ENCODE data around the gene PIP5K1B.

PIP5K1B gene

GRCh38 chr9:68711932-68712331, 6.9 kb downstream of the PIP5K1B start:
- TF ChIP-seq JUND (IDR thresholded peaks at IDR 0.05; ENCODE audit: low read depth) = no peak
- in situ Hi-C loops (cut with HindIII; ENCODE audit: low pct_unique_long_range_greater_than_20kb, low sequenced_read_pairs) = no loop called here
- no peak for DNase-seq (ENCODE audit: low read depth in 1 of 2, low spot score in 1 of 2)

- DNase-seq (ENCODE audit: low read depth in 1 of 2, low spot score in 1 of 2) = no peak
- in situ Hi-C loops (cut with HindIII; ENCODE audit: low pct_unique_long_range_greater_than_20kb, low sequenced_read_pairs) = no loop called here
- TF ChIP-seq JUND (IDR thresholded peaks at IDR 0.05; ENCODE audit: low read depth) = no peak
Observed at GRCh38 chr9:68714416-68715180, 9.6 kb downstream of the PIP5K1B start.

DNA sequence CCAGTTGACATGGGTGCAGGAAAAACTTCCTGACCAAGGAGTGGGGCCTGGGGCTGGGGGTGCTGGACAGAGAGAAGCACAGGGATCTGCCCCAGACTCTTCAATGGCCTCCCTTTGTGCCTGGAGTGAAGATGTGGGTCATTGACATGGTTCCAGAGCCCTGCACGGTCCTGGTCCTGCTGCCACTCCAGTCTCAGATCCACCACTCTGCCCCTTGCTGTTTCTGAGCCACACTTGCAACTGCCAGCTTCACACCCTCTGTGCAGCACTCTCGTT, 10.1 kb downstream of the PIP5K1B start:
- no peak for DNase-seq (ENCODE audit: low read depth in 1 of 2, low spot score in 1 of 2)
- in situ Hi-C loops (cut with HindIII; ENCODE audit: low pct_unique_long_range_greater_than_20kb, low sequenced_read_pairs) = no loop called here
- TF ChIP-seq JUND (IDR thresholded peaks at IDR 0.05; ENCODE audit: low read depth) = no peak

GRCh38 chr9:68717552-68718443, 12.8 kb downstream of the PIP5K1B start:
- DNase-seq (ENCODE audit: low read depth in 1 of 2, low spot score in 1 of 2) = no peak
- no peak for TF ChIP-seq JUND (IDR thresholded peaks at IDR 0.05; ENCODE audit: low read depth)
- in situ Hi-C loops (cut with HindIII; ENCODE audit: low pct_unique_long_range_greater_than_20kb, low sequenced_read_pairs) = no loop called here

GRCh38 chr9:68719847-68720246, 14.8 kb downstream of the PIP5K1B start:
- no peak for TF ChIP-seq JUND (IDR thresholded peaks at IDR 0.05; ENCODE audit: low read depth)

GRCh38 chr9:68720656-68721313, 15.7 kb downstream of the PIP5K1B start:
- in situ Hi-C loops (cut with HindIII; ENCODE audit: low pct_unique_long_range_greater_than_20kb, low sequenced_read_pairs) = no loop called here
- no peak for DNase-seq (ENCODE audit: low read depth in 1 of 2, low spot score in 1 of 2)
- TF ChIP-seq JUND (IDR thresholded peaks at IDR 0.05; ENCODE audit: low read depth) = no peak

More at GRCh38 chr9:68719847-68720246, 14.8 kb downstream of the PIP5K1B start:
- in situ Hi-C loops (cut with HindIII; ENCODE audit: low pct_unique_long_range_greater_than_20kb, low sequenced_read_pairs) = no loop called here
- no peak for DNase-seq (ENCODE audit: low read depth in 1 of 2, low spot score in 1 of 2)

DNA sequence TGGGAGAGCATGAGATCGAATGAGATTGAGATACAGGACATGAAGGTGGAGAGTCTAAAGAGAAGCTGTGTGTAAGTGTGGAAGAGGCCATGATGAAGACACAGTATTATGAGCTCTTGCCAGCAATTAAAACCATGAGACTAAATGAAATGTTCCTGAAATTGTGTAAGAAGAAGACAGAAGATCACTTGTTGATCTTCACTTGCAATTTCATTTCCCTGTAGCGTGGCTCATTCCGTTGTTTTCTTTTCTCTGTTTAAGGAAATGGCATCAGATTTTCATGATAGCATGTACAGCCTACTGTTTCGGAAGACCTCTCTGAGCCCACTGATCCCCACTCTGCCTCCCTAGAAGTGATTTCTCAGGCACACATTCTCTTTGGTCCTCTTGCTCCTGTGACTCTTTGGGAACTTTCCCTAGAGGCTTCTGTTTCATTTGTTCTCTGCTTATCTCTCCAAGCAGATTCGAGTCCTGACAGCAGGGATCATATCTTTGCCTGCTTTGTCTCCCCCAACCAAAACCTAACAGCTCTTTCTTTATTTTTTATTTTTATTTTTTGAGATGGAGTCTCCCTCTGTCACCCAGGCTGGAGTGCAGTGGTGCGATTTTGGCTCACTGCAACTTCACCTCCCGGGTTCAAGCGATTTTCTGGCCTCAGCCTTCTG, 16.8 kb downstream of the PIP5K1B start:
- no peak for TF ChIP-seq JUND (IDR thresholded peaks at IDR 0.05; ENCODE audit: low read depth)
- in situ Hi-C loops (cut with HindIII; ENCODE audit: low pct_unique_long_range_greater_than_20kb, low sequenced_read_pairs) = no loop called here
- DNase-seq (ENCODE audit: low read depth in 1 of 2, low spot score in 1 of 2) = no peak

DNA sequence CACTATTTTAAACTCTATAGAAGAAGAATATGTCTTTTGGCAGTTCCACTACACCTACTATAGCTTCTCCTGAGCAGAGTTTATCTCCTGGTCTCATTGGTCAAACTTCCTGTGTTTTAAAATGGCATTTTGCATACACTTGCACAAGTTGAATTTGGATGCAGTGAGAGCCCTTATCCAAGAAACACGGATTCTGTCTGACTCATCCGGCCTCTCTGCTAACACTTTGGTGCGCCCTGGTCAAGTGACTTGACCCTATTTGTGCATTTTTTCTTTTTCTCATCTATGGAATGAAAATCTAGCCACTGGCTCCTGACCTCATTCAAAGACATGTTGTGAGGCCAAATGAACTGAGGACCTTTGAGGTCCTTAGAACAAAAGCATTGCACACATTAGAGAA, 20.0 kb downstream of the PIP5K1B start:
- DNase-seq (ENCODE audit: low read depth in 1 of 2, low spot score in 1 of 2) = no peak

DNA sequence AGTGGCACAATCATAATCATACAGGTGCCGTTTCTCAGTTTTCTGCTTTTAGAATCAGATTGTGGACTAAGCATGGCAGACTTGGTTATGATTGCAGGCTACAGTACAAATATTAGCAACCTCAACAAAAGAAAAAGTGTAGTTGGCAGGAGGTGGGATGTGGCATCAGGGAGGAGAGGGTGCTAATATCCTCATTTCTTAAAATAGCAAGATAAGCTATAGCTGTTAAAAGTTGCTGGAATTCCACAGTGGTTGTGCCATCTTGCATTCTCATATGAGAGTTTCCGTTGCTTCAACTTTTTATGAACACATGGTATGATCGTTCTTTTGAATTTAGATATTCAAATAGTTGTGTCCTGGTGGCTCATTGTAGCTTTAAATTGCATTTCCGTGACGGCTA, 21.4 kb downstream of the PIP5K1B start:
- in situ Hi-C loops (cut with HindIII; ENCODE audit: low pct_unique_long_range_greater_than_20kb, low sequenced_read_pairs) = no loop called here
- TF ChIP-seq JUND (IDR thresholded peaks at IDR 0.05; ENCODE audit: low read depth) = no peak
- DNase-seq (ENCODE audit: low read depth in 1 of 2, low spot score in 1 of 2) = no peak

More for the DNA sequence above, 20.0 kb downstream of the PIP5K1B start:
- in situ Hi-C loops (cut with HindIII; ENCODE audit: low pct_unique_long_range_greater_than_20kb, low sequenced_read_pairs) = no loop called here
- no peak for TF ChIP-seq JUND (IDR thresholded peaks at IDR 0.05; ENCODE audit: low read depth)

- in situ Hi-C loops (cut with HindIII; ENCODE audit: low pct_unique_long_range_greater_than_20kb, low sequenced_read_pairs) = no loop called here
- TF ChIP-seq JUND (IDR thresholded peaks at IDR 0.05; ENCODE audit: low read depth) = no peak
- no peak for DNase-seq (ENCODE audit: low read depth in 1 of 2, low spot score in 1 of 2)
Observed at GRCh38 chr9:68727636-68728035, 22.6 kb downstream of the PIP5K1B start.

GRCh38 chr9:68728731-68729130, 23.7 kb downstream of the PIP5K1B start:
- TF ChIP-seq JUND (IDR thresholded peaks at IDR 0.05; ENCODE audit: low read depth) = no peak
- DNase-seq (ENCODE audit: low read depth in 1 of 2, low spot score in 1 of 2) = no peak
- in situ Hi-C loops (cut with HindIII; ENCODE audit: low pct_unique_long_range_greater_than_20kb, low sequenced_read_pairs) = no loop called here

DNA sequence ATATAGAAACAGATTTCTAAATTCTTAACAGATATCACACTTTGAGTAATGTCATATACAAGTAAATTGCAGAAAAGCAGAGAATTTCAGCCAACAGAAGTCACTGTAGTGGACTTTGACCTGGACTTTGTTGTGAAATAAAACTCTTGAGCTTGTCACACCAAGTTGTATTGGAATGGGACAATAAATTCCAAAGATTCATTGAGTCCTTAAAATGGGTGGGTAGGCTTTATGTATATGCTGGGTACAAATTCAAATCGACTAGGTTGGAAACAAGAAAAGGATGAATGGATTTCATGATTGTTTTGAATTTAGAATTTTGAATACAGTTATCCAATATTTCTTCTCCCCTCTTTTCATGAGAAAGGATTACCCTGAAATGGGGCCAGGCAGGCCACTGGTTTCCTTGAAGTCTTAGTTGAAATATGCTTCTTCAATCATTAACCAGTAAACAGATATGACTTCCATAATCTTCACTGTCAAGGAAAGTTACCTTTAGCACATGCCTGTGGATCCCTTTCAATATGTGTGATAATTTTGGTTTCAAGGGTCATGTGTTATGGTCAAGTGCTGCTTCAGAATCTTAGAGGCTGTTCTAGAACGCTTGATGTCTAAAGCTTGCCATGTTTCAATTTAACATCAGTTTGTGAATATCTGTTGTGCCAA, 25.7 kb downstream of the PIP5K1B start:
- no peak for DNase-seq (ENCODE audit: low read depth in 1 of 2, low spot score in 1 of 2)
- in situ Hi-C loops (cut with HindIII; ENCODE audit: low pct_unique_long_range_greater_than_20kb, low sequenced_read_pairs) = no loop called here
- TF ChIP-seq JUND (IDR thresholded peaks at IDR 0.05; ENCODE audit: low read depth) = no peak

Measured in T47D (cell line).